ENCODE data around the gene SLC44A4. TPM values are rescaled to one million over a fixed set of nuclear protein-coding genes. Genes with fewer than 3 reads are reported as not detected.

Gene SLC44A4
- total and polyA plus RNA-seq, 2 of the 8 experiments (the other 6 are each of a cell fraction or from before 2014, with no cell fraction given), result 4.8 to 7.0 TPM

GRCh38 chr6:31878222-31878621, 575 bp downstream of the SLC44A4 start (continued):
- TF ChIP-seq, protein P1, sequence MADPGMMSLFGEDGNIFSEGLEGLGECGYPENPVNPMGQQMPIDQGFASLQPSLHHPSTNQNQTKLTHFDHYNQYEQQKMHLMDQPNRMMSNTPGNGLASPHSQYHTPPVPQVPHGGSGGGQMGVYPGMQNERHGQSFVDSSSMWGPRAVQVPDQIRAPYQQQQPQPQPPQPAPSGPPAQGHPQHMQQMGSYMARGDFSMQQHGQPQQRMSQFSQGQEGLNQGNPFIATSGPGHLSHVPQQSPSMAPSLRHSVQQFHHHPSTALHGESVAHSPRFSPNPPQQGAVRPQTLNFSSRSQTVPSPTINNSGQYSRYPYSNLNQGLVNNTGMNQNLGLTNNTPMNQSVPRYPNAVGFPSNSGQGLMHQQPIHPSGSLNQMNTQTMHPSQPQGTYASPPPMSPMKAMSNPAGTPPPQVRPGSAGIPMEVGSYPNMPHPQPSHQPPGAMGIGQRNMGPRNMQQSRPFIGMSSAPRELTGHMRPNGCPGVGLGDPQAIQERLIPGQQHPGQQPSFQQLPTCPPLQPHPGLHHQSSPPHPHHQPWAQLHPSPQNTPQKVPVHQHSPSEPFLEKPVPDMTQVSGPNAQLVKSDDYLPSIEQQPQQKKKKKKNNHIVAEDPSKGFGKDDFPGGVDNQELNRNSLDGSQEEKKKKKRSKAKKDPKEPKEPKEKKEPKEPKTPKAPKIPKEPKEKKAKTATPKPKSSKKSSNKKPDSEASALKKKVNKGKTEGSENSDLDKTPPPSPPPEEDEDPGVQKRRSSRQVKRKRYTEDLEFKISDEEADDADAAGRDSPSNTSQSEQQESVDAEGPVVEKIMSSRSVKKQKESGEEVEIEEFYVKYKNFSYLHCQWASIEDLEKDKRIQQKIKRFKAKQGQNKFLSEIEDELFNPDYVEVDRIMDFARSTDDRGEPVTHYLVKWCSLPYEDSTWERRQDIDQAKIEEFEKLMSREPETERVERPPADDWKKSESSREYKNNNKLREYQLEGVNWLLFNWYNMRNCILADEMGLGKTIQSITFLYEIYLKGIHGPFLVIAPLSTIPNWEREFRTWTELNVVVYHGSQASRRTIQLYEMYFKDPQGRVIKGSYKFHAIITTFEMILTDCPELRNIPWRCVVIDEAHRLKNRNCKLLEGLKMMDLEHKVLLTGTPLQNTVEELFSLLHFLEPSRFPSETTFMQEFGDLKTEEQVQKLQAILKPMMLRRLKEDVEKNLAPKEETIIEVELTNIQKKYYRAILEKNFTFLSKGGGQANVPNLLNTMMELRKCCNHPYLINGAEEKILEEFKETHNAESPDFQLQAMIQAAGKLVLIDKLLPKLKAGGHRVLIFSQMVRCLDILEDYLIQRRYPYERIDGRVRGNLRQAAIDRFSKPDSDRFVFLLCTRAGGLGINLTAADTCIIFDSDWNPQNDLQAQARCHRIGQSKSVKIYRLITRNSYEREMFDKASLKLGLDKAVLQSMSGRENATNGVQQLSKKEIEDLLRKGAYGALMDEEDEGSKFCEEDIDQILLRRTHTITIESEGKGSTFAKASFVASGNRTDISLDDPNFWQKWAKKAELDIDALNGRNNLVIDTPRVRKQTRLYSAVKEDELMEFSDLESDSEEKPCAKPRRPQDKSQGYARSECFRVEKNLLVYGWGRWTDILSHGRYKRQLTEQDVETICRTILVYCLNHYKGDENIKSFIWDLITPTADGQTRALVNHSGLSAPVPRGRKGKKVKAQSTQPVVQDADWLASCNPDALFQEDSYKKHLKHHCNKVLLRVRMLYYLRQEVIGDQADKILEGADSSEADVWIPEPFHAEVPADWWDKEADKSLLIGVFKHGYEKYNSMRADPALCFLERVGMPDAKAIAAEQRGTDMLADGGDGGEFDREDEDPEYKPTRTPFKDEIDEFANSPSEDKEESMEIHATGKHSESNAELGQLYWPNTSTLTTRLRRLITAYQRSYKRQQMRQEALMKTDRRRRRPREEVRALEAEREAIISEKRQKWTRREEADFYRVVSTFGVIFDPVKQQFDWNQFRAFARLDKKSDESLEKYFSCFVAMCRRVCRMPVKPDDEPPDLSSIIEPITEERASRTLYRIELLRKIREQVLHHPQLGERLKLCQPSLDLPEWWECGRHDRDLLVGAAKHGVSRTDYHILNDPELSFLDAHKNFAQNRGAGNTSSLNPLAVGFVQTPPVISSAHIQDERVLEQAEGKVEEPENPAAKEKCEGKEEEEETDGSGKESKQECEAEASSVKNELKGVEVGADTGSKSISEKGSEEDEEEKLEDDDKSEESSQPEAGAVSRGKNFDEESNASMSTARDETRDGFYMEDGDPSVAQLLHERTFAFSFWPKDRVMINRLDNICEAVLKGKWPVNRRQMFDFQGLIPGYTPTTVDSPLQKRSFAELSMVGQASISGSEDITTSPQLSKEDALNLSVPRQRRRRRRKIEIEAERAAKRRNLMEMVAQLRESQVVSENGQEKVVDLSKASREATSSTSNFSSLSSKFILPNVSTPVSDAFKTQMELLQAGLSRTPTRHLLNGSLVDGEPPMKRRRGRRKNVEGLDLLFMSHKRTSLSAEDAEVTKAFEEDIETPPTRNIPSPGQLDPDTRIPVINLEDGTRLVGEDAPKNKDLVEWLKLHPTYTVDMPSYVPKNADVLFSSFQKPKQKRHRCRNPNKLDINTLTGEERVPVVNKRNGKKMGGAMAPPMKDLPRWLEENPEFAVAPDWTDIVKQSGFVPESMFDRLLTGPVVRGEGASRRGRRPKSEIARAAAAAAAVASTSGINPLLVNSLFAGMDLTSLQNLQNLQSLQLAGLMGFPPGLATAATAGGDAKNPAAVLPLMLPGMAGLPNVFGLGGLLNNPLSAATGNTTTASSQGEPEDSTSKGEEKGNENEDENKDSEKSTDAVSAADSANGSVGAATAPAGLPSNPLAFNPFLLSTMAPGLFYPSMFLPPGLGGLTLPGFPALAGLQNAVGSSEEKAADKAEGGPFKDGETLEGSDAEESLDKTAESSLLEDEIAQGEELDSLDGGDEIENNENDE (IDR thresholded peaks at IDR 0.05; ENCODE audit: insufficient replicate concordance, low read length), result no peak
- TF ChIP-seq RNF2 (IDR thresholded peaks at IDR 0.05; ENCODE audit: borderline replicate concordance, low read depth, low read length, missing control alignments, poor library complexity, severe bottlenecking) (no peak), JUND (IDR thresholded peaks at IDR 0.05; ENCODE audit: low read length) (no peak), HDAC6 (IDR thresholded peaks at IDR 0.05; ENCODE audit: low read depth, low read length) (no peak), YY1 (IDR thresholded peaks at IDR 0.05; ENCODE audit: low read depth, low read length) (no peak), CHD1 (IDR thresholded peaks at IDR 0.05; ENCODE audit: low read depth, low read length) (no peak), MAFK (IDR thresholded peaks at IDR 0.05; ENCODE audit: low read depth, low read length) (no peak)
- TF ChIP-seq, protein P2, sequence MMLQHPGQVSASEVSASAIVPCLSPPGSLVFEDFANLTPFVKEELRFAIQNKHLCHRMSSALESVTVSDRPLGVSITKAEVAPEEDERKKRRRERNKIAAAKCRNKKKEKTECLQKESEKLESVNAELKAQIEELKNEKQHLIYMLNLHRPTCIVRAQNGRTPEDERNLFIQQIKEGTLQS (IDR thresholded peaks at IDR 0.05; ENCODE audit: insufficient read depth, low read depth, low read length), result no peak

Measured in H1 (cell line).